Stimulated activated CD8-positive, alpha-beta memory T cell treated with anti-CD3 and anti-CD28 coated beads, Interleukin-15, amount 100 ng/mL, for 48 hours (primary cell): Measurements from ENCODE around the gene TNFRSF21.
"Not testable (repeated sequence)": the region's sequence is repeated elsewhere in the genome, so short reads cannot be mapped to it uniquely, and the experiment has no call there.

Source experiments
- DNase-seq, 2 donors: peaks; one replicate each; pipeline ENCODE4 v3.0.0-alpha.2; 2020; ENCODE audit warnings: low read depth in 2 of 2

TNFRSF21 gene

GRCh38 chr6:47321577-47321976, 11.9 kb upstream of the TNFRSF21 start:
- no peak for DNase-seq

- no peak for DNase-seq
Observed at GRCh38 chr6:47319867-47320266, 10.2 kb upstream of the TNFRSF21 start.

- DNase-seq: no peak
Observed at GRCh38 chr6:47319382-47319781, 9.7 kb upstream of the TNFRSF21 start.

DNA sequence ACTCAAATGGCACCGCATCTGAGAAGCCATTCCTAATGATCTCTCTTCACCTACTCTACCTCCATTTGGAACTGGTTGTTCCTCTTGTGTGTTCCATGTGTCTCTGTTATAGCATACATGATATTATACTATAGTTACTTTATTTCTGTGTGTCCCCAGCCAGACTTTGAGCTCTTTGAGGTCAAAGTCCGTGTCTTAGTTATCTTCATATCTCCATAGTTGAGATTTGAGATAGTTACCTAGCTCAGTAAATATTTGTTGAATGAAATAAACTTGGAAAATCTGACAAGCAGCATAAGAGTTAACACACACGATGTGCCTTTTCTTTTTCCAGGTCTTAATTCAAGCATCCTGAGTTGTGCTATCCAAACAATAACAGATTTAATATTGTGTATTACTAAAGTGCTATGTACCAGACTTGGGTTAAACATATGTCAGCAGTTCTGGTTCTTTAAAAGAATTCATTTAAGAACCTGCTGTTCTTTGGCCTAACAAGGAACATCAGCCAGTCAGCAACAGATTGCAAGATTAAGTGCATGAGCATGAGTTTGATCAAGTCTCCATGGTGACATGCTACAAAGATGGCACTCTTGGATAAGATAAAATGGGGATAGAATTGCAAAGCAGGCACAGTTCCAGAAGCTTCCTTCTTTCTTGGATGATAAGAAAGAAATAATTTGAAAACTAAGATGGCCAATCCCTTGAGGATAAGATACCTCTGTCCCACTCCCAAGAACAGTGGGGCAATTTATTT, 8.7 kb upstream of the TNFRSF21 start:
- DNase-seq: no peak

GRCh38 chr6:47315181-47315580, 5.5 kb upstream of the TNFRSF21 start:
- DNase-seq: not testable (repeated sequence)

DNA sequence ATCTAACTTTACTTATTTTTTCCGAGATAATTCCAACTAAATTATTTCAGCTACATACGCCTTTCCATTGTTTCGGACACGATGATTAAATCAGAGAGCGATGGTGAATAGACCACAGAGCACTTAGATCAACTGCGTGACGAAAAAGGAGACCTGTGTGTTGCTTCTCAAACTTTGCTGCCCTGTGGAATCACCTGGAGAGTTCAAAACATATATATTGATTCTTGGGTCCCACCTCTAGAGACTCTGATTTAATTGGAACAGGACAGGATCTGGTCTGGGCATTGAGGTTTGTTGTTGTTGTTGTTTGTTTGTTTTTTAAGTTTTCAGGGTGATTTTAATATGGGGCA, 401 bp upstream of the TNFRSF21 start:
- DNase-seq: no peak

DNA sequence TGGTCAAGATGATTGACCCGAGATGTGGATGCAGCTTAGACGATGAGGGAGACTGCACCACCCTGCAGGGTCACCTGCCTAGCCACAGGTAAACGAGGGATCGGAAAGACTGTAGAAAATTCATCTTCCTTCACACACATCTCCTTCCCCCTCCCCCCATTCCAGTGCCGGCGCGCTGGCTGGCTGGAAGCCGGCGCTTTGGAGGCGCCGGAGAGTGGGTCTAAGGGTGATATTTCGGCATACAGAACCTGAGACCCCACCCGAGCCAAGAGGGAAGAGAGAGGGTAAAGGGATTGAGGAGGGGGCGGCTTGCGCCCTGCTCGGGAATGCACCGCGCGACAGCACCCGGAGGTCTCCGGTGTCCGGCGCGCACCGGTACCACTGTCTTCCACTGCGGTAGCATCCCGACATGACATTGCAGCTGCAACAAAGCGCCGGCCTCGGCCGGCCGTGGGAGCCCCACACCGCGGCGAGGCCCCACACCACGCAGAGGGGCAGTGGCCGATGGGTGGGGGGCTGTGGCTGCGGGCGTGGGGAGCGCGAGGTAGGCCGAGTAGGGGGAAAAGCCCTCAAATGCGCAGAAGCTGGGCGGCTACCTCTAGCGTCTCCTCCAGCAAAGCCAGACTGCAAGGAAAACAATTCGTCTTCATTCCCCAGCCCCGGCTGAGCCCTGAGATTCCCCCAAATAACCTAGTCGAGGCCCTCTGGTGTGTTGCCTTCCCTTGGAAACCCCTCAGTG, 984 bp downstream of the TNFRSF21 start:
- no peak for DNase-seq

GRCh38 chr6:47308198-47308517, 1.5 kb downstream of the TNFRSF21 start:
- no peak for DNase-seq

- no peak for DNase-seq
Observed at GRCh38 chr6:47307362-47308197, 2.1 kb downstream of the TNFRSF21 start.

- DNase-seq: no peak
Observed at GRCh38 chr6:47306887-47307286, 2.8 kb downstream of the TNFRSF21 start.

- no peak for DNase-seq
Observed at GRCh38 chr6:47303861-47304260, 5.8 kb downstream of the TNFRSF21 start.

GRCh38 chr6:47303342-47303741, 6.4 kb downstream of the TNFRSF21 start:
- no peak for DNase-seq

- DNase-seq: no peak
Observed at GRCh38 chr6:47302043-47302442, 7.7 kb downstream of the TNFRSF21 start.

- DNase-seq: no peak
Observed at GRCh38 chr6:47301441-47301840, 8.3 kb downstream of the TNFRSF21 start.

GRCh38 chr6:47300417-47300816, 9.3 kb downstream of the TNFRSF21 start:
- no peak for DNase-seq

- DNase-seq: no peak
Observed at GRCh38 chr6:47299965-47300364, 9.7 kb downstream of the TNFRSF21 start.

- DNase-seq: no peak
Observed at GRCh38 chr6:47298475-47298874, 11.2 kb downstream of the TNFRSF21 start.

GRCh38 chr6:47294990-47295389, 14.7 kb downstream of the TNFRSF21 start:
- DNase-seq: no peak

GRCh38 chr6:47292944-47293343, 16.8 kb downstream of the TNFRSF21 start:
- DNase-seq: no peak

DNA sequence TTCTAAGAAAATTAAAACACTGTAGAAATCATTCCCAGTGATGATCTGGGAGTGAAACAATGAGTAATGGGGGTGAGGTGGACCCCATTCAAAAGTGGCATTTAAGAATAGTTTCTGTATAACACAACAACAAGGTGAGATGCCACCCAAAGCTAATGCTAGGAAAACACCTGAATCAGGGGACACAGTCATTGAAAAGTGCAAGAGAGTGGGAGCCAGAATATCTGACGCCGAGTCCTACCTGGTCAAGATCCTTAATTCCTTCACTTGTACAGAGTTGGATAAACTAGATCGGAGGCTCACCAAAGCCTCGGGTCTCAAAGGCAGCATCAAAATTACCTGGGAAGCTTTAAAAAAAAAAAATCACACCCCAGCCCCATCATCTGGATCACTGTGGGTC, 17.7 kb downstream of the TNFRSF21 start:
- DNase-seq: no peak

GRCh38 chr6:47290124-47290834, 19.4 kb downstream of the TNFRSF21 start:
- DNase-seq: no peak
